ENCODE results near the gene ALG14.
"Not testable (repeated sequence)": the region's sequence is repeated elsewhere in the genome, so short reads cannot be mapped to it uniquely, and the experiment has no call there.

Gene ALG14

GRCh38 chr1:94942171-94943128 is 130.3 kb downstream of the ALG14 start:
- no peaks in the 10 kb centered on the region for H3K36me3 ChIP-seq (ENCODE audit: low read length)
- no peak overlapping the region for H3K4me2 ChIP-seq (ENCODE audit: low read depth, low read length, poor library complexity, severe bottlenecking)
- no peak overlapping the region for H3K27ac ChIP-seq (ENCODE audit: low read depth, low read length)
- no peaks in the 10 kb centered on the region for H3K9me2 ChIP-seq (replicated peaks; ENCODE audit: insufficient read depth, low read length)
- no peaks in the 10 kb centered on the region for H4K20me1 ChIP-seq (ENCODE audit: low read depth, low read length)
- no peak overlapping the region for H3K4me3 ChIP-seq (ENCODE audit: insufficient read depth, low read length, poor library complexity, severe bottlenecking)
- H2AFZ ChIP-seq (ENCODE audit: low read depth, low read length, severe bottlenecking) = no peak overlapping the region
- H3K27me3 ChIP-seq (ENCODE audit: low read length) = no peaks in the 10 kb centered on the region
- H3K9me3 ChIP-seq (ENCODE audit: insufficient read depth, low read length) = no peaks in the 10 kb centered on the region
- TF ChIP-seq EZH2phosphoT487 (conservative IDR thresholded peaks at IDR 0.05; ENCODE audit: low read length) = no peak
- TF ChIP-seq CTCF (IDR thresholded peaks at IDR 0.05; ENCODE audit: insufficient read depth, low read length, poor library complexity, severe bottlenecking) = no peak
- no peaks in the 10 kb centered on the region for H3F3A ChIP-seq (ENCODE audit: insufficient read depth)
- H3K79me2 ChIP-seq (ENCODE audit: insufficient read depth, low read length) = no peaks in the 10 kb centered on the region
- no peak overlapping the region for H3K9ac ChIP-seq (ENCODE audit: low read length)

GRCh38 chr1:94941480-94941879 is 131.3 kb downstream of the ALG14 start:
- not testable (repeated sequence) for H3K9ac ChIP-seq (ENCODE audit: low read length)

GRCh38 chr1:94940738-94941137 is 132.0 kb downstream of the ALG14 start:
- H3K27me3 ChIP-seq (ENCODE audit: low read length) = no peaks in the 10 kb centered on the region
- H3K9me3 ChIP-seq (ENCODE audit: insufficient read depth, low read length) = no peaks in the 10 kb centered on the region
- H2AFZ ChIP-seq (ENCODE audit: low read depth, low read length, severe bottlenecking) = no peak overlapping the region
- no peaks in the 10 kb centered on the region for H3K9me2 ChIP-seq (replicated peaks; ENCODE audit: insufficient read depth, low read length)
- H3F3A ChIP-seq (ENCODE audit: insufficient read depth) = no peaks in the 10 kb centered on the region
- H3K27ac ChIP-seq (ENCODE audit: low read depth, low read length) = no peak overlapping the region
- no peaks in the 10 kb centered on the region for H4K20me1 ChIP-seq (ENCODE audit: low read depth, low read length)
- TF ChIP-seq CTCF (IDR thresholded peaks at IDR 0.05; ENCODE audit: insufficient read depth, low read length, poor library complexity, severe bottlenecking) (no peak), EZH2phosphoT487 (conservative IDR thresholded peaks at IDR 0.05; ENCODE audit: low read length) (no peak)
- H3K36me3 ChIP-seq (ENCODE audit: low read length) = no peaks in the 10 kb centered on the region
- no peak overlapping the region for H3K4me2 ChIP-seq (ENCODE audit: low read depth, low read length, poor library complexity, severe bottlenecking)
- no peak overlapping the region for H3K9ac ChIP-seq (ENCODE audit: low read length)
- no peaks in the 10 kb centered on the region for H3K79me2 ChIP-seq (ENCODE audit: insufficient read depth, low read length)
- H3K4me3 ChIP-seq (ENCODE audit: insufficient read depth, low read length, poor library complexity, severe bottlenecking) = no peak overlapping the region

More at GRCh38 chr1:94941480-94941879, 131.3 kb downstream of the ALG14 start:
- not testable (repeated sequence) for H3K27ac ChIP-seq (ENCODE audit: low read depth, low read length); H3F3A ChIP-seq (ENCODE audit: insufficient read depth); H3K4me2 ChIP-seq (ENCODE audit: low read depth, low read length, poor library complexity, severe bottlenecking); H3K4me3 ChIP-seq (ENCODE audit: insufficient read depth, low read length, poor library complexity, severe bottlenecking); H2AFZ ChIP-seq (ENCODE audit: low read depth, low read length, severe bottlenecking); H3K36me3 ChIP-seq (ENCODE audit: low read length); H3K9me2 ChIP-seq (replicated peaks; ENCODE audit: insufficient read depth, low read length); H3K79me2 ChIP-seq (ENCODE audit: insufficient read depth, low read length); H3K27me3 ChIP-seq (ENCODE audit: low read length); H3K9me3 ChIP-seq (ENCODE audit: insufficient read depth, low read length); H4K20me1 ChIP-seq (ENCODE audit: low read depth, low read length)

GRCh38 chr1:94937820-94938219 is 134.9 kb downstream of the ALG14 start:
- H3F3A ChIP-seq (ENCODE audit: insufficient read depth) = no peaks in the 10 kb centered on the region
- no peak overlapping the region for H2AFZ ChIP-seq (ENCODE audit: low read depth, low read length, severe bottlenecking)
- no peaks in the 10 kb centered on the region for H3K79me2 ChIP-seq (ENCODE audit: insufficient read depth, low read length)
- no peak overlapping the region for H3K9ac ChIP-seq (ENCODE audit: low read length)
- no peak overlapping the region for H3K27ac ChIP-seq (ENCODE audit: low read depth, low read length)
- H3K4me3 ChIP-seq (ENCODE audit: insufficient read depth, low read length, poor library complexity, severe bottlenecking) = no peak overlapping the region
- no peaks in the 10 kb centered on the region for H3K9me2 ChIP-seq (replicated peaks; ENCODE audit: insufficient read depth, low read length)
- no peaks in the 10 kb centered on the region for H4K20me1 ChIP-seq (ENCODE audit: low read depth, low read length)
- no peak overlapping the region for H3K4me2 ChIP-seq (ENCODE audit: low read depth, low read length, poor library complexity, severe bottlenecking)
- H3K9me3 ChIP-seq (ENCODE audit: insufficient read depth, low read length) = no peaks in the 10 kb centered on the region
- no peaks in the 10 kb centered on the region for H3K36me3 ChIP-seq (ENCODE audit: low read length)
- no peak for TF ChIP-seq CTCF (IDR thresholded peaks at IDR 0.05; ENCODE audit: insufficient read depth, low read length, poor library complexity, severe bottlenecking)
- TF ChIP-seq EZH2phosphoT487 (conservative IDR thresholded peaks at IDR 0.05; ENCODE audit: low read length) = no peak
- H3K27me3 ChIP-seq (ENCODE audit: low read length) = no peaks in the 10 kb centered on the region
